Caco-2 (cell line): Measurements from ENCODE around the gene FCAMR. TPM values are rescaled to one million over a fixed set of nuclear protein-coding genes. Genes with fewer than 3 reads are reported as not detected.

ENCODE experiments used
- BruUV-seq: library from RNA; stranded (reverse); fragments of 400-500 nt; replicated peaks from 2 replicates; lab custom pipeline; 2021; lab: Mats Ljungman, UMichigan
- CTCF ChIA-PET: fragments of 300-600 bp; sonication (Branson Sonifier 250); formaldehyde crosslinking; loops from one replicate; lab custom pipeline; 2022; ENCODE audit warnings: antibody characterized with exemption; lab: Charles Lee
- POLR2A ChIA-PET: fragments of 300-600 bp; sonication (Branson Sonifier 250); formaldehyde crosslinking; loops from one replicate; lab custom pipeline; 2022; ENCODE audit warnings: antibody characterized with exemption; lab: Charles Lee
- DNase-seq, 2 experiments: peaks; one replicate each; pipeline versions ENCODE4 v3.0.0 to v3.0.0-alpha.2; 2020 to 2022
- H3K27me3 ChIP-seq: replicated peaks from 2 replicates; pipeline ENCODE4 v1.6.0; 2011; ENCODE audit warnings: low read length; ENCODE audit not compliant: control insufficient read depth, insufficient read depth
- H3K36me3 ChIP-seq: 2 replicates; pipeline ENCODE4 v1.5.1; 2011; ENCODE audit warnings: low read length; ENCODE audit not compliant: control insufficient read depth, insufficient read depth
- H3K4me1 ChIP-seq: fragments of 250-450 bp; sonication (Bioruptor Pico); 2 replicates; pipeline ENCODE4 v1.5.1; 2020; ENCODE audit warnings: mild to moderate bottlenecking
- H3K4me3 ChIP-seq: 2 replicates; pipeline ENCODE4 v1.5.1; 2011; ENCODE audit warnings: low read depth, mild to moderate bottlenecking, control low read depth, low read length
- H3K9me3 ChIP-seq: fragments of 250-450 bp; sonication (Bioruptor Pico); 2 replicates; pipeline ENCODE4 v1.5.1; 2020; ENCODE audit warnings: mild to moderate bottlenecking, moderate library complexity
- H3K27ac Mint-ChIP-seq: one replicate; pipeline ENCODE4 v1.8.0; 2022; ENCODE audit warnings: mixed read lengths; ENCODE audit not compliant: unreplicated experiment
- H3K27me3 Mint-ChIP-seq: one replicate; pipeline ENCODE4 v1.8.0; 2022; ENCODE audit warnings: mixed read lengths; ENCODE audit not compliant: insufficient read depth, unreplicated experiment
- H3K36me3 Mint-ChIP-seq: one replicate; pipeline ENCODE4 v1.8.0; 2022; ENCODE audit warnings: mild to moderate bottlenecking, mixed read lengths; ENCODE audit not compliant: insufficient read depth, unreplicated experiment
- H3K4me1 Mint-ChIP-seq: one replicate; pipeline ENCODE4 v1.8.0; 2022; ENCODE audit warnings: low read depth, mixed read lengths; ENCODE audit not compliant: unreplicated experiment
- H3K4me3 Mint-ChIP-seq: one replicate; pipeline ENCODE4 v1.8.0; 2022; ENCODE audit warnings: mild to moderate bottlenecking, moderate library complexity, mixed read lengths; ENCODE audit not compliant: unreplicated experiment
- H3K9me3 Mint-ChIP-seq: one replicate; pipeline ENCODE4 v1.8.0; 2022; ENCODE audit warnings: mixed read lengths; ENCODE audit not compliant: unreplicated experiment
- CTCF ChIP-seq, 2 experiments: fragments of 200-600 bp in 1 of 2; IDR thresholded peaks; 1 replicate in 1 of 2; 2 replicates in 1 of 2; pipeline versions ENCODE4 v1.5.1 to v1.8.0; 2011 to 2022; ENCODE audit warnings: antibody characterized with exemption in 1 of 2, control low read depth in 1 of 2, inconsistent platforms in 1 of 2, low read depth in 1 of 2, low read length in 1 of 2, mild to moderate bottlenecking in 1 of 2, moderate library complexity in 1 of 2; ENCODE audit not compliant: insufficient read depth in 1 of 2, severe bottlenecking in 1 of 2, unreplicated experiment in 1 of 2
- intact Hi-C: fragments of 100-400 bp; cut with micrococcal nuclease; formaldehyde crosslinking; loops from one replicate; pipeline ENCODE4 v1.10.0; 2022; ENCODE audit not compliant: unreplicated experiment
- total RNA-seq: library from RNA; stranded (reverse); gene quantifications from 2 replicates; pipeline ENCODE4 v1.2.3, GENCODE V29; 2022

Gene FCAMR
- total RNA-seq, 1 experiment from 2014 or later: 0.18 TPM

GRCh38 chr1:207003210-207003609 lies 33.0 kb upstream of the FCAMR start:
- no peaks in the 10 kb centered on the region for H3K27me3 Mint-ChIP-seq
- H3K27me3 ChIP-seq: no peaks in the 10 kb centered on the region
- peaks cover 56% of the 10 kb centered on the region for H3K4me1 ChIP-seq
- DNase-seq: no peak
- ChIA-PET CTCF (interaction anchor here (1.5 kb wide), 2 partner anchors 21 to 29 kb away, joined by 3 to 4 read pairs; partner anchors contain the start of gene C1orf116), POLR2A (interaction anchor here (0.7 kb wide), 1 partner anchor 290 kb away, joined by 3 read pairs; no protein-coding TSS in a partner anchor)
- H3K27ac Mint-ChIP-seq: peak overlapping the region; percentile 81
- H3K9me3 ChIP-seq: peaks cover 5% of the 10 kb centered on the region; the same call in 1 of the 2 replicates
- H3K4me1 Mint-ChIP-seq: peaks cover 63% of the 10 kb centered on the region
- BruUV-seq: no TSS peak
- no peak overlapping the region for H3K4me3 Mint-ChIP-seq
- TF ChIP-seq CTCF (IDR thresholded peaks at IDR 0.05; ENCODE audit: insufficient read depth in 1 of 2, low read depth in 1 of 2, low read length in 1 of 2, severe bottlenecking in 1 of 2, unreplicated experiment in 1 of 2): no peak
- H3K9me3 Mint-ChIP-seq: peaks cover 9% of the 10 kb centered on the region
- H3K36me3 ChIP-seq: no peaks in the 10 kb centered on the region
- intact Hi-C loops: no loop called here
- H3K36me3 Mint-ChIP-seq: peaks cover 5% of the 10 kb centered on the region
- no peak overlapping the region for H3K4me3 ChIP-seq

- POLR2A ChIA-PET: no interaction called here
- CTCF ChIA-PET: interaction anchor here (1.5 kb wide), 2 partner anchors 21 to 30 kb away, joined by 3 to 4 read pairs; partner anchors contain the start of gene C1orf116
- intact Hi-C loops: no loop called here
- no peaks in the 10 kb centered on the region; the same call in 1 of the 2 replicates for H3K9me3 ChIP-seq
- peaks cover 51% of the 10 kb centered on the region for H3K4me1 ChIP-seq
- no peak for TF ChIP-seq CTCF (IDR thresholded peaks at IDR 0.05; ENCODE audit: insufficient read depth in 1 of 2, low read depth in 1 of 2, low read length in 1 of 2, severe bottlenecking in 1 of 2, unreplicated experiment in 1 of 2)
- no TSS peak for BruUV-seq
- no peak overlapping the region for H3K4me3 ChIP-seq
- Mint-ChIP-seq H3K9me3 (peaks cover 6% of the 10 kb centered on the region), H3K27me3 (no peaks in the 10 kb centered on the region), H3K4me1 (peaks cover 61% of the 10 kb centered on the region), H3K36me3 (peaks cover 4% of the 10 kb centered on the region), H3K4me3 (no peak overlapping the region), H3K27ac (peak overlapping the region; percentile 81)
- H3K36me3 ChIP-seq: no peaks in the 10 kb centered on the region
- no peaks in the 10 kb centered on the region for H3K27me3 ChIP-seq
- DNase-seq: peak; percentile 63 to 69
These were observed 32.5 kb upstream of the FCAMR start for GRCh38 chr1:207002724-207003146.

- Mint-ChIP-seq H3K27me3 (no peaks in the 10 kb centered on the region), H3K36me3 (no peaks in the 10 kb centered on the region), H3K27ac (peak overlapping the region; percentile 42), H3K9me3 (no peaks in the 10 kb centered on the region), H3K4me3 (no peak overlapping the region), H3K4me1 (peaks cover 50% of the 10 kb centered on the region)
- Histone ChIP-seq H3K4me3 (no peak overlapping the region), H3K9me3 (no peaks in the 10 kb centered on the region), H3K4me1 (peaks cover 41% of the 10 kb centered on the region), H3K27me3 (no peaks in the 10 kb centered on the region), H3K36me3 (no peaks in the 10 kb centered on the region)
- no peak for DNase-seq
- ChIA-PET POLR2A (no interaction called here), CTCF (interaction anchor here (1.5 kb wide), 1 partner anchor 19 kb away, joined by 4 read pairs; no protein-coding TSS in a partner anchor)
- TF ChIP-seq CTCF (IDR thresholded peaks at IDR 0.05; ENCODE audit: insufficient read depth in 1 of 2, low read depth in 1 of 2, low read length in 1 of 2, severe bottlenecking in 1 of 2, unreplicated experiment in 1 of 2): no peak
- no TSS peak for BruUV-seq
- intact Hi-C loops: no loop called here
These were observed 31.4 kb upstream of the FCAMR start for GRCh38 chr1:207001492-207002245.
